K562 (cell line): ENCODE measurements around the gene TRMT112. TPM values are rescaled to one million over a fixed set of nuclear protein-coding genes. Genes with fewer than 3 reads are reported as not detected.

Source experiments
- ARNT ChIP-seq, 2 experiments: fragments of 450-650 bp; IDR thresholded peaks; 2 replicates each; pipeline ENCODE4 v1.6.1; 2016; ENCODE audit warnings: mild to moderate bottlenecking in 1 of 2
- BCOR ChIP-seq: fragments of 450-650 bp; IDR thresholded peaks from 2 replicates; pipeline ENCODE4 v1.6.1; 2016
- BHLHE40 ChIP-seq: IDR thresholded peaks from 2 replicates; pipeline ENCODE4 v1.6.1; 2011; ENCODE audit warnings: low read length, improper control_type of control experiment
- HMG20A ChIP-seq: fragments of 450-650 bp; formaldehyde crosslinking; conservative IDR thresholded peaks from 2 replicates; pipeline ENCODE4 v1.4.0; 2020; ENCODE audit warnings: mild to moderate bottlenecking, mixed read lengths
- KAT7 ChIP-seq: sonication (generic); formaldehyde crosslinking; IDR thresholded peaks from 2 replicates; pipeline ENCODE4 v1.8.0; 2022; ENCODE audit warnings: missing genetic modification reagents, mild to moderate bottlenecking, borderline replicate concordance
- LARP7 ChIP-seq: fragments of 450-650 bp; IDR thresholded peaks from 2 replicates; pipeline ENCODE4 v1.6.1; 2016
- MAFG ChIP-seq: fragments of 450-650 bp; conservative IDR thresholded peaks from 2 replicates; pipeline ENCODE4 v1.6.1; 2016; ENCODE audit warnings: missing genetic modification characterization, missing compliant biosample characterization
- MCM5 ChIP-seq: fragments of 450-650 bp; IDR thresholded peaks from 2 replicates; pipeline ENCODE4 v1.6.1; 2016; ENCODE audit warnings: low read depth
- MEF2D ChIP-seq: conservative IDR thresholded peaks from 2 replicates; pipeline ENCODE4 v1.6.1; 2016; ENCODE audit warnings: low read depth, missing genetic modification characterization, missing compliant biosample characterization
- PHB2 ChIP-seq: fragments of 450-650 bp; IDR thresholded peaks from 2 replicates; pipeline ENCODE4 v1.6.1; 2017; ENCODE audit warnings: low read depth
- POLR2AphosphoS2 ChIP-seq: IDR thresholded peaks from 2 replicates; pipeline ENCODE4 v1.6.1; 2012; ENCODE audit warnings: low read length, improper control_type of control experiment
- PTRF ChIP-seq: fragments of 450-650 bp; IDR thresholded peaks from 2 replicates; pipeline ENCODE4 v1.6.1; 2016; ENCODE audit warnings: mild to moderate bottlenecking, missing genetic modification characterization, missing compliant biosample characterization
- RB1 ChIP-seq: fragments of 450-650 bp; IDR thresholded peaks from 2 replicates; pipeline ENCODE4 v1.6.1; 2017; ENCODE audit warnings: low read depth, mild to moderate bottlenecking
- RBM25 ChIP-seq: fragments of 200-400 bp; formaldehyde crosslinking; IDR thresholded peaks from 2 replicates; pipeline ENCODE4 v1.6.1; 2018; ENCODE audit warnings: low read length, low read depth, moderate library complexity; ENCODE audit not compliant: severe bottlenecking
- SIX5 ChIP-seq, 2 experiments: IDR thresholded peaks; 2 replicates each; pipeline ENCODE4 v1.6.1; 2011; ENCODE audit warnings: low read length in 2 of 2, borderline replicate concordance in 1 of 2, low read depth in 1 of 2, mild to moderate bottlenecking in 1 of 2, moderate library complexity in 1 of 2; ENCODE audit not compliant: insufficient read depth in 1 of 2
- SNRNP70 ChIP-seq: fragments of 200-400 bp; formaldehyde crosslinking; optimal IDR thresholded peaks from 2 replicates; pipeline ENCODE3; 2017; ENCODE audit warnings: low read depth, low read length
- TCF7 ChIP-seq: sonication (generic); IDR thresholded peaks from 2 replicates; pipeline ENCODE4 v1.6.1; 2016; ENCODE audit warnings: antibody characterized with exemption, borderline replicate concordance
- TFAM ChIP-seq: fragments of 250-450 bp; sonication (Bioruptor Pico); conservative IDR thresholded peaks from 2 replicates; pipeline ENCODE4 v1.5.0; 2021; ENCODE audit warnings: mild to moderate bottlenecking, moderate library complexity
- ZNF253 ChIP-seq: fragments of 250-450 bp; sonication (Bioruptor Pico); conservative IDR thresholded peaks from 2 replicates; pipeline ENCODE4 v1.6.1; 2021; ENCODE audit warnings: mild to moderate bottlenecking
- polyA plus RNA-seq, 8 experiments: library from polyadenylated mRNA; depleted of rRNA in 4 of 8; stranded (reverse) in 5 of 8; unstranded in 3 of 8; fragments of >200 nt; fragmentation: Nextera tagmentation in 2 of 8; fragmentation: Illumina TruSeq in 1 of 8; extraction: Ambion mirVana in 2 of 8; extraction: Trizol in 1 of 8; gene quantifications; 2 replicates each; pipeline versions ENCODE4 v1.2.1 to v1.2.3, GENCODE V29; 2011 to 2014; ENCODE audit warnings: inconsistent platforms in 1 of 8, missing spikeins in 1 of 8
- total RNA-seq, 7 experiments: library from RNA; depleted of rRNA in 6 of 7; stranded (reverse); fragments of >200 nt in 6 of 7; fragmentation: Illumina TruSeq in 2 of 7; extraction: Trizol in 2 of 7; gene quantifications; 2 replicates each; pipeline versions ENCODE4 v1.2.1 to v1.2.3, GENCODE V29; 2011 to 2021; ENCODE audit warnings: low replicate concordance in 1 of 7
- TF ChIP-seq, protein P1 (sequence below), 2 experiments: fragments of 450-650 bp; IDR thresholded peaks; 2 replicates each; pipeline ENCODE4 v1.6.1; 2016
- TF ChIP-seq, protein P2 (sequence below): IDR thresholded peaks from 2 replicates; pipeline ENCODE4 v1.6.1; 2016; ENCODE audit warnings: missing genetic modification characterization, missing compliant biosample characterization
- TF ChIP-seq, protein P3 (sequence below), 2 experiments: fragments of 450-650 bp in 1 of 2; IDR thresholded peaks; 2 replicates each; pipeline ENCODE4 v1.6.1; 2011 to 2017; ENCODE audit warnings: low read depth in 2 of 2, antibody characterized with exemption in 1 of 2, borderline replicate concordance in 1 of 2, low read length in 1 of 2, mild to moderate bottlenecking in 1 of 2, mixed read lengths in 1 of 2; ENCODE audit not compliant: control insufficient read depth in 1 of 2
- TF ChIP-seq, protein P4 (sequence below): sonication (generic); formaldehyde crosslinking; IDR thresholded peaks from 2 replicates; pipeline ENCODE4 v1.8.0; 2022; ENCODE audit warnings: mild to moderate bottlenecking, missing genetic modification reagents

The TRMT112 gene
- total and polyA plus RNA-seq, 9 of the 15 experiments (the other 6 are each of a cell fraction or from before 2014, with no cell fraction given): 162 to 444 (median 300) TPM

DNA sequence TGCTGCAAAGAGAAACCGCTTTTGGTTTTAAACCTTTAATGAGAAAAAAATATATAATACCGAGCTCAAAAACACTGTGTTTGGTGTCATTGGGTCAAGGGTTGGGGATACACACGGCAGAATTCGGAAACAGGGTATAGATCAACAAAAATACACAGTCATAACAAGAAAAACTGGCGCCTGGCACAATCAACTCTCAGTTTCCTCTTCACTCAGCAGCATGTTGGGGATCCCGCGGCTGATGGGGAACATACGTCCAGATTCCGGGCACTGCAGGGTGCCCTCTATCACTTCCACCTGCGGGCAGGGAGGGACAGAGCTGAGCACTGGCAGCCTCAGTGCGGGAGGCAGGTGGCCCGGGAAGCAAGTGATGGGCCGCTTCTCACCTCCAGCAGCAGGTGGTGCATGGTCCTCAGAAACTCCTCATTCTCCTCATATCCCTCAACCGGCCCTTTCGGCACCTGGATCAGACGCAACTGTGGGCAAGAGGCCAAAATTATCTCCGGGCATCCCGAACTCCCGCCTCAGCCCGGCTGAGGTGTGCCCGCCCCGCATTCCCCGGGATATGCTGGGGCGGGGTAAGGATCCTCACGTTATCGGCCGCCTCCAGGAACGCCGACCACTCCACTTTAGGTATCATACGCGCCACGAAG is 561 bp downstream of the TRMT112 start (continued):
- TF ChIP-seq TFAM (CRISPR knock-in tag) (no peak), POLR2AphosphoS2 (peak; percentile 72), PTRF (tag) (no peak), LARP7 (no peak), SNRNP70 (no peak), KAT7 (CRISPR knock-in tag) (peak; percentile 89; the same call in 1 of the 2 replicates), ARNT (IDR thresholded peaks at IDR 0.05) (0 out of 4 replicates have a peak, but pooled peaks of 1 of the 2 experiments have one; percentile 57), TCF7 (no peak), ZNF253 (no peak), BHLHE40 (no peak), MEF2D (tag) (no peak), MCM5 (no peak), MAFG (no peak), RBM25 (no peak), BCOR (peak; percentile 11; the same call in 1 of the 2 replicates), SIX5 (IDR thresholded peaks at IDR 0.05; ENCODE audit: borderline replicate concordance in 1 of 2, insufficient read depth in 1 of 2, low read depth in 1 of 2, low read length in 2 of 2) (no peak), HMG20A (CRISPR knock-in tag) (no peak), PHB2 (no peak), RB1 (0 out of 2 replicates have a peak, but pooled peaks have one; percentile 59)
- TF ChIP-seq, protein P1, sequence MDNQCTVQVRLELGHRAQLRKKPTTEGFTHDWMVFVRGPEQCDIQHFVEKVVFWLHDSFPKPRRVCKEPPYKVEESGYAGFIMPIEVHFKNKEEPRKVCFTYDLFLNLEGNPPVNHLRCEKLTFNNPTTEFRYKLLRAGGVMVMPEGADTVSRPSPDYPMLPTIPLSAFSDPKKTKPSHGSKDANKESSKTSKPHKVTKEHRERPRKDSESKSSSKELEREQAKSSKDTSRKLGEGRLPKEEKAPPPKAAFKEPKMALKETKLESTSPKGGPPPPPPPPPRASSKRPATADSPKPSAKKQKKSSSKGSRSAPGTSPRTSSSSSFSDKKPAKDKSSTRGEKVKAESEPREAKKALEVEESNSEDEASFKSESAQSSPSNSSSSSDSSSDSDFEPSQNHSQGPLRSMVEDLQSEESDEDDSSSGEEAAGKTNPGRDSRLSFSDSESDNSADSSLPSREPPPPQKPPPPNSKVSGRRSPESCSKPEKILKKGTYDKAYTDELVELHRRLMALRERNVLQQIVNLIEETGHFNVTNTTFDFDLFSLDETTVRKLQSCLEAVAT (IDR thresholded peaks at IDR 0.05): 0 out of 4 replicates have a peak, but pooled peaks of 1 of the 2 experiments have one; percentile 60
- TF ChIP-seq, protein P2, sequence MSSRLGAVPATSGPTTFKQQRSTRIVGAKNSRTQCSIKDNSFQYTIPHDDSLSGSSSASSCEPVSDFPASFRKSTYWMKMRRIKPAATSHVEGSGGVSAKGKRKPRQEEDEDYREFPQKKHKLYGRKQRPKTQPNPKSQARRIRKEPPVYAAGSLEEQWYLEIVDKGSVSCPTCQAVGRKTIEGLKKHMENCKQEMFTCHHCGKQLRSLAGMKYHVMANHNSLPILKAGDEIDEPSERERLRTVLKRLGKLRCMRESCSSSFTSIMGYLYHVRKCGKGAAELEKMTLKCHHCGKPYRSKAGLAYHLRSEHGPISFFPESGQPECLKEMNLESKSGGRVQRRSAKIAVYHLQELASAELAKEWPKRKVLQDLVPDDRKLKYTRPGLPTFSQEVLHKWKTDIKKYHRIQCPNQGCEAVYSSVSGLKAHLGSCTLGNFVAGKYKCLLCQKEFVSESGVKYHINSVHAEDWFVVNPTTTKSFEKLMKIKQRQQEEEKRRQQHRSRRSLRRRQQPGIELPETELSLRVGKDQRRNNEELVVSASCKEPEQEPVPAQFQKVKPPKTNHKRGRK: no peak
- TF ChIP-seq, protein P3, sequence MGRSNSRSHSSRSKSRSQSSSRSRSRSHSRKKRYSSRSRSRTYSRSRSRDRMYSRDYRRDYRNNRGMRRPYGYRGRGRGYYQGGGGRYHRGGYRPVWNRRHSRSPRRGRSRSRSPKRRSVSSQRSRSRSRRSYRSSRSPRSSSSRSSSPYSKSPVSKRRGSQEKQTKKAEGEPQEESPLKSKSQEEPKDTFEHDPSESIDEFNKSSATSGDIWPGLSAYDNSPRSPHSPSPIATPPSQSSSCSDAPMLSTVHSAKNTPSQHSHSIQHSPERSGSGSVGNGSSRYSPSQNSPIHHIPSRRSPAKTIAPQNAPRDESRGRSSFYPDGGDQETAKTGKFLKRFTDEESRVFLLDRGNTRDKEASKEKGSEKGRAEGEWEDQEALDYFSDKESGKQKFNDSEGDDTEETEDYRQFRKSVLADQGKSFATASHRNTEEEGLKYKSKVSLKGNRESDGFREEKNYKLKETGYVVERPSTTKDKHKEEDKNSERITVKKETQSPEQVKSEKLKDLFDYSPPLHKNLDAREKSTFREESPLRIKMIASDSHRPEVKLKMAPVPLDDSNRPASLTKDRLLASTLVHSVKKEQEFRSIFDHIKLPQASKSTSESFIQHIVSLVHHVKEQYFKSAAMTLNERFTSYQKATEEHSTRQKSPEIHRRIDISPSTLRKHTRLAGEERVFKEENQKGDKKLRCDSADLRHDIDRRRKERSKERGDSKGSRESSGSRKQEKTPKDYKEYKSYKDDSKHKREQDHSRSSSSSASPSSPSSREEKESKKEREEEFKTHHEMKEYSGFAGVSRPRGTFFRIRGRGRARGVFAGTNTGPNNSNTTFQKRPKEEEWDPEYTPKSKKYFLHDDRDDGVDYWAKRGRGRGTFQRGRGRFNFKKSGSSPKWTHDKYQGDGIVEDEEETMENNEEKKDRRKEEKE (IDR thresholded peaks at IDR 0.05; ENCODE audit: borderline replicate concordance in 1 of 2, control insufficient read depth in 1 of 2, low read depth in 2 of 2, low read length in 1 of 2): 0 out of 4 replicates have a peak, but pooled peaks of 1 of the 2 experiments have one; percentile 55
- TF ChIP-seq, protein P4, sequence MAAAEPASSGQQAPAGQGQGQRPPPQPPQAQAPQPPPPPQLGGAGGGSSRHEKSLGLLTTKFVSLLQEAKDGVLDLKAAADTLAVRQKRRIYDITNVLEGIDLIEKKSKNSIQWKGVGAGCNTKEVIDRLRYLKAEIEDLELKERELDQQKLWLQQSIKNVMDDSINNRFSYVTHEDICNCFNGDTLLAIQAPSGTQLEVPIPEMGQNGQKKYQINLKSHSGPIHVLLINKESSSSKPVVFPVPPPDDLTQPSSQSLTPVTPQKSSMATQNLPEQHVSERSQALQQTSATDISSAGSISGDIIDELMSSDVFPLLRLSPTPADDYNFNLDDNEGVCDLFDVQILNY (CRISPR knock-in tag): no peak
